PC-9 (cell line): ENCODE results near the gene EMP3.

ENCODE experiments used
- CTCF ChIP-seq: fragments of 200-600 bp; sonication (generic); conservative IDR thresholded peaks from 2 replicates; pipeline ENCODE4 v1.6.1; 2017; ENCODE audit warnings: mixed run types, antibody characterized with exemption, mild to moderate bottlenecking, moderate library complexity
- EZH2 ChIP-seq: fragments of 200-600 bp; sonication (generic); IDR thresholded peaks from 2 replicates; pipeline ENCODE4 v1.8.0; 2017; ENCODE audit warnings: antibody characterized with exemption, low read depth

GRCh38 chr19:48353677-48354076 is 28.3 kb downstream of the EMP3 start:
- TF ChIP-seq CTCF (no peak), EZH2 (no peak)
